Measurements from ENCODE around the gene GORASP1. TPM values are rescaled to one million over a fixed set of nuclear protein-coding genes. Genes with fewer than 3 reads are reported as not detected.

GORASP1 gene
- total and polyA plus RNA-seq, 2 experiments from 2014 or later = 10.3 to 38.3 TPM

GRCh38 chr3:39132096-39133092, 25.0 kb upstream of the GORASP1 start (continued):
- TF ChIP-seq POLR2AphosphoS5 (IDR thresholded peaks at IDR 0.05; ENCODE audit: low read depth) (no peak), CREB1 (CRISPR knock-in tag; IDR thresholded peaks at IDR 0.05; ENCODE audit: low read depth) (no peak), ZNF114 (CRISPR knock-in tag; IDR thresholded peaks at IDR 0.05) (no peak), ETS1 (IDR thresholded peaks at IDR 0.05) (no peak), STAT1 (IDR thresholded peaks at IDR 0.05; ENCODE audit: unreplicated experiment) (no peak), ZNF331 (CRISPR knock-in tag; IDR thresholded peaks at IDR 0.05; ENCODE audit: low read depth) (no peak), CTCF (conservative IDR thresholded peaks at IDR 0.05; ENCODE audit: low read depth in 2 of 2) (no peak), EZH2phosphoT487 (IDR thresholded peaks at IDR 0.05; ENCODE audit: unreplicated experiment) (no peak), EZH2 (IDR thresholded peaks at IDR 0.05; ENCODE audit: low read depth, unreplicated experiment) (no peak)

GRCh38 chr3:39130693-39131265, 23.4 kb upstream of the GORASP1 start:
- Histone ChIP-seq H3K4me2 (no peak overlapping the region), H3K27me3 (ENCODE audit: insufficient read depth) (no peaks in the 10 kb centered on the region), H3K9me2 (ENCODE audit: insufficient read depth) (no peaks in the 10 kb centered on the region), H3K79me2 (replicated peaks; ENCODE audit: insufficient read depth) (no peaks in the 10 kb centered on the region), H3F3A (replicated peaks; ENCODE audit: low read depth) (no peaks in the 10 kb centered on the region), H3K4me3 (no peak overlapping the region), H4K20me1 (replicated peaks; ENCODE audit: insufficient read depth) (no peaks in the 10 kb centered on the region), H3K36me3 (ENCODE audit: insufficient read depth) (no peaks in the 10 kb centered on the region), H3K27ac (ENCODE audit: low read depth) (no peak overlapping the region), H2AFZ (no peak overlapping the region), H3K4me1 (ENCODE audit: insufficient read depth) (no peaks in the 10 kb centered on the region)
- peaks cover 6% of the 10 kb centered on the region for H3K27me3 Mint-ChIP-seq (ENCODE audit: insufficient read depth, low read depth, poor library complexity)
- DNase-seq (ENCODE audit: low spot score) (no peak), ATAC-seq (no peak)
- no peak overlapping the region for H3K4me3 Mint-ChIP-seq
- H3K9me3 Mint-ChIP-seq = no peaks in the 10 kb centered on the region
- H3K4me1 Mint-ChIP-seq = peaks cover 6% of the 10 kb centered on the region; the same call in 2 of the 3 replicates
- H3K36me3 Mint-ChIP-seq (ENCODE audit: low read depth) = no peaks in the 10 kb centered on the region
- no peak overlapping the region for H3K27ac Mint-ChIP-seq
- TF ChIP-seq ZNF462 (CRISPR knock-in tag; IDR thresholded peaks at IDR 0.05) = no peak
- no peak for TF ChIP-seq STAT1 (IDR thresholded peaks at IDR 0.05; ENCODE audit: unreplicated experiment)
- no peak for TF ChIP-seq ZNF114 (CRISPR knock-in tag; IDR thresholded peaks at IDR 0.05)
- no peak for TF ChIP-seq ETS1 (IDR thresholded peaks at IDR 0.05)
